Stomach (tissue), 9 donors: ENCODE measurements around the gene MSMO1. TPM values are rescaled to one million over a fixed set of nuclear protein-coding genes. Genes with fewer than 3 reads are reported as not detected.

ENCODE experiments used
- DNase-seq, 2 donors: peaks; one replicate each; pipeline versions ENCODE4 v3.0.0 to v3.0.0-alpha.2; 2013 to 2019
- H3K27ac ChIP-seq, 5 donors: fragments of 200-600 bp in 4 of 5; sonication (generic) in 4 of 5; one replicate each; pipeline ENCODE4 v1.5.1; 2013 to 2019; ENCODE audit warnings: mild to moderate bottlenecking in 1 of 5, moderate library complexity in 1 of 5
- H3K27me3 ChIP-seq, 3 donors: fragments of 200-600 bp; sonication (generic); one replicate each; pipeline ENCODE4 v1.5.1; 2017 to 2019; ENCODE audit warnings: mixed run types in 1 of 3
- H3K36me3 ChIP-seq, 4 donors: fragments of 200-600 bp; sonication (generic); 1 replicate in 3 of 4; 2 replicates in 1 of 4; pipeline ENCODE4 v1.5.1; 2016 to 2019
- H3K4me1 ChIP-seq, 4 donors: fragments of 200-600 bp; sonication (generic); one replicate each; pipeline ENCODE4 v1.5.1; 2016 to 2019
- H3K4me3 ChIP-seq, 4 donors: fragments of 200-600 bp; sonication (generic) in 3 of 4; one replicate each; pipeline ENCODE4 v1.5.1; 2016 to 2019; ENCODE audit warnings: mild to moderate bottlenecking in 1 of 4
- H3K9me3 ChIP-seq, 4 donors: fragments of 200-600 bp; sonication (generic); one replicate each; pipeline ENCODE4 v1.5.1; 2016 to 2019
- EP300 ChIP-seq: sonication (generic); formaldehyde crosslinking; IDR thresholded peaks from one replicate; pipeline ENCODE4 v1.6.1; 2017; ENCODE audit warnings: antibody characterized with exemption
- POLR2A ChIP-seq, 4 donors: fragments of 450-650 bp; IDR thresholded peaks; one replicate each; pipeline ENCODE4 v1.6.1; 2016; ENCODE audit warnings: antibody characterized with exemption in 4 of 4, control low read depth in 2 of 4, mild to moderate bottlenecking in 1 of 4, moderate library complexity in 1 of 4
- POLR2AphosphoS5 ChIP-seq, 3 donors: sonication (generic); formaldehyde crosslinking; IDR thresholded peaks; one replicate each; pipeline ENCODE4 v1.6.1; 2016; ENCODE audit warnings: antibody characterized with exemption in 3 of 3
- WGBS, 5 donors: extraction: QIAGEN DNeasy Blood & Tissue Kit in 3 of 5; methylation state at CpG; one replicate each; pipeline versions ENCODE4 v1.1.5 to v1.1.7; 2013 to 2018; 5-methylcytosine and 5-hydroxymethylcytosine counted together
- intact Hi-C: fragments of 100-400 bp; cut with DNase I; formaldehyde crosslinking; loops from one replicate; pipeline ENCODE4 v1.15.1; 2023; ENCODE audit warnings: low total_unique reads
- polyA plus RNA-seq, 3 donors: library from polyadenylated mRNA; stranded (reverse); fragments of 200-250 nt; gene quantifications; one replicate each; pipeline ENCODE4 v1.2.3, GENCODE V29; 2013
- total RNA-seq, 5 donors: library from RNA; depleted of rRNA; stranded (reverse); fragments of >200 nt; gene quantifications; one replicate each; pipeline versions ENCODE4 v1.1.0 to v1.2.3, GENCODE V29; 2014 to 2016
- TF ChIP-seq, protein P1 (sequence below), 7 experiments: fragments of 450-650 bp in 4 of 7; fragments of 200-600 bp in 3 of 7; sonication (generic) in 3 of 7; IDR thresholded peaks; one replicate each; pipeline ENCODE4 v1.5.1; 2016 to 2019; ENCODE audit warnings: antibody characterized with exemption in 7 of 7, control low read depth in 2 of 7, mild to moderate bottlenecking in 1 of 7
- donor health status: healthy with polysubstance abuse.
- donor health status: Bipolar disorder and iron deficiency.
- donor health status: healthy.

MSMO1 gene
- total and polyA plus RNA-seq, 8 donors: 6.7 to 62.6 (median 25.4) TPM

DNA sequence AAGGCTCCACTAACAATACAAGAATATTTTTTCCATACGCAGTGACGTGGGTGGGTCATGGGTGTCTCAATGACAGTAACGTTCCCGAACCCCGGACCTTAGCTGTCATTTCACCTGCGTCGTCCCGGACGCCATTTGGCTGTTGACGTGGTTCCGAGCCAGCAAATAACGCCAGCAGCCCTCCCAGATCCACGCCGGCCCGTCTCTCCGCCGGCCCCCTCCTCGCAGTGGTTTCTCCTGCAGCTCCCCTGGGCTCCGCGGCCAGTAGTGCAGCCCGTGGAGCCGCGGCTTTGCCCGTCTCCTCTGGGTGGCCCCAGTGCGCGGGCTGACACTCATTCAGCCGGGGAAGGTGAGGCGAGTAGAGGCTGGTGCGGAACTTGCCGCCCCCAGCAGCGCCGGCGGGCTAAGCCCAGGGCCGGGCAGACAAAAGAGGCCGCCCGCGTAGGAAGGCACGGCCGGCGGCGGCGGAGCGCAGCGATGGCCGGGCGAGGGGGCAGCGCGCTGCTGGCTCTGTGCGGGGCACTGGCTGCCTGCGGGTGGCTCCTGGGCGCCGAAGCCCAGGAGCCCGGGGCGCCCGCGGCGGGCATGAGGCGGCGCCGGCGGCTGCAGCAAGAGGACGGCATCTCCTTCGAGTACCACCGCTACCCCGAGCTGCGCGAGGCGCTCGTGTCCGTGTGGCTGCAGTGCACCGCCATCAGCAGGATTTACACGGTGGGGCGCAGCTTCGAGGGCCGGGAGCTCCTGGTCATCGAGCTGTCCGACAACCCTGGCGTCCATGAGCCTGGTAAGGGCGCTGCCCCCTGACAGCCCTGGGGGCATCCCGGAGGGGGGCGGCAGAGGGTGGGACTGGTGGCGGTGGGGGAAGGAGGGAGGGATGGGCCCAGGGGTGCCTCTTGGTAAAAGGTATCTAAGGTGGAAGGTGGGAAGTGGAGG is 51.5 kb downstream of the MSMO1 start, which contains the start of gene CPE:
CPE (plus strand) TSS at position 264 of the 933 bp plus-strand sequence; CDS start at position 478, 214 bp downstream.
- 1 to 5% (median 2%) methylated on average over 34 to 82 of the region's 82 CpGs for WGBS, 5 donors
- intact Hi-C loops: no loop called here

DNA sequence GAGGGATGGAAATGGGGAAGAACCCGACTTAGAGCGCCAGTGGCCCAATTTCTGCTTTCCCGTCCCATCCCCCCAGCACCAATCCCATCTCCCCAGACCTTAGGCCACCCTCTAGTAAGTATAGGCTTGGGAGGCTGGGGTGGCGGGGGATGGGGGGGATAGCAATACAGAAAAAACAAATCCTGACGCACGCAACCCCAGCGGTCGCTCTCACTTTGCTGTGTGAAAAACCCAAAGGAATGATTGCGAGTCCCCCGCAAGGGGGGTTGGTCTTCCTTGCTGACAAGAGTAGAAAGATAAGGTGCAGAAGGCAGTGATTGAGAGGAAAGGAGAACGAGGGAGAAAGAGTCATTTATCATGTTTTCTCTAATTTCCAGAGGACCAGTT is 52.2 kb downstream of the MSMO1 start:
- Histone ChIP-seq H3K4me1 (peaks cover 5 to 25% (median 17%) of the 10 kb centered on the region in 4 donors), H3K9me3 (peaks cover 0 to 6% (median 0%) of the 10 kb centered on the region in 4 donors), H3K27me3 (peaks cover 0 to 38% (median 16%) of the 10 kb centered on the region in 3 donors), H3K36me3 (no peaks in the 10 kb centered on the region), H3K4me3 (peak overlapping the region; percentile 58 to 69 (median 60)), H3K27ac (peak overlapping the region in 4 of 5 donors; percentile 58 to 89 (median 76))
- 45 to 55% (median 48%) methylated on average over 11 of the region's 11 CpGs for WGBS, 5 donors
- no peak for TF ChIP-seq EP300
- TF ChIP-seq, protein P1, sequence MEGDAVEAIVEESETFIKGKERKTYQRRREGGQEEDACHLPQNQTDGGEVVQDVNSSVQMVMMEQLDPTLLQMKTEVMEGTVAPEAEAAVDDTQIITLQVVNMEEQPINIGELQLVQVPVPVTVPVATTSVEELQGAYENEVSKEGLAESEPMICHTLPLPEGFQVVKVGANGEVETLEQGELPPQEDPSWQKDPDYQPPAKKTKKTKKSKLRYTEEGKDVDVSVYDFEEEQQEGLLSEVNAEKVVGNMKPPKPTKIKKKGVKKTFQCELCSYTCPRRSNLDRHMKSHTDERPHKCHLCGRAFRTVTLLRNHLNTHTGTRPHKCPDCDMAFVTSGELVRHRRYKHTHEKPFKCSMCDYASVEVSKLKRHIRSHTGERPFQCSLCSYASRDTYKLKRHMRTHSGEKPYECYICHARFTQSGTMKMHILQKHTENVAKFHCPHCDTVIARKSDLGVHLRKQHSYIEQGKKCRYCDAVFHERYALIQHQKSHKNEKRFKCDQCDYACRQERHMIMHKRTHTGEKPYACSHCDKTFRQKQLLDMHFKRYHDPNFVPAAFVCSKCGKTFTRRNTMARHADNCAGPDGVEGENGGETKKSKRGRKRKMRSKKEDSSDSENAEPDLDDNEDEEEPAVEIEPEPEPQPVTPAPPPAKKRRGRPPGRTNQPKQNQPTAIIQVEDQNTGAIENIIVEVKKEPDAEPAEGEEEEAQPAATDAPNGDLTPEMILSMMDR (IDR thresholded peaks at IDR 0.05): no peak
- DNase-seq: peak in 1 of 2 donors; percentile 64
- intact Hi-C loops: no loop called here

More for the DNA sequence above, 51.5 kb downstream of the MSMO1 start, which contains the start of gene CPE:
- no peaks in the 10 kb centered on the region for H3K36me3 ChIP-seq
- H3K27me3 ChIP-seq: peaks cover 0 to 38% (median 16%) of the 10 kb centered on the region in 3 donors
- H3K4me1 ChIP-seq: peaks cover 5 to 23% (median 16%) of the 10 kb centered on the region in 4 donors
- peak; percentile 72 to 94 for DNase-seq
- peak within 1 kb of the TSS; percentile 58 to 69 (median 60) for H3K4me3 ChIP-seq
- peaks cover 0 to 10% (median 0%) of the 10 kb centered on the region in 4 donors for H3K9me3 ChIP-seq
- TF ChIP-seq POLR2A (IDR thresholded peaks at IDR 0.05): peak in 1 of 4 donors; percentile 27
- no peak for TF ChIP-seq EP300
- TF ChIP-seq POLR2AphosphoS5 (IDR thresholded peaks at IDR 0.05): peak; percentile 85 to 95 (median 89)
- TF ChIP-seq, protein P1 (IDR thresholded peaks at IDR 0.05): peak in 5 of 7 experiments; percentile 36 to 57 (median 42)
- peak within 1 kb of the TSS; percentile 58 to 89 (median 71) for H3K27ac ChIP-seq

GRCh38 chr4:165380805-165381204 is 53.3 kb downstream of the MSMO1 start:
- DNase-seq: no peak
- intact Hi-C loops: no loop called here
- WGBS, 5 donors: 28 to 56% (median 33%) methylated on average over 1 of the region's 1 CpG
- no peaks in the 10 kb centered on the region for H3K36me3 ChIP-seq
- peaks cover 5 to 25% (median 17%) of the 10 kb centered on the region in 4 donors for H3K4me1 ChIP-seq
- H3K9me3 ChIP-seq: no peaks in the 10 kb centered on the region
- peaks cover 0 to 29% (median 13%) of the 10 kb centered on the region in 3 donors for H3K27me3 ChIP-seq
- TF ChIP-seq POLR2A (IDR thresholded peaks at IDR 0.05) (no peak), POLR2AphosphoS5 (IDR thresholded peaks at IDR 0.05) (no peak), EP300 (no peak)
- TF ChIP-seq, protein P1 (IDR thresholded peaks at IDR 0.05): no peak
- peak overlapping the region in 2 of 5 donors; percentile 81 to 89 for H3K27ac ChIP-seq
- H3K4me3 ChIP-seq: peak overlapping the region in 1 of 4 donors; percentile 58

DNA sequence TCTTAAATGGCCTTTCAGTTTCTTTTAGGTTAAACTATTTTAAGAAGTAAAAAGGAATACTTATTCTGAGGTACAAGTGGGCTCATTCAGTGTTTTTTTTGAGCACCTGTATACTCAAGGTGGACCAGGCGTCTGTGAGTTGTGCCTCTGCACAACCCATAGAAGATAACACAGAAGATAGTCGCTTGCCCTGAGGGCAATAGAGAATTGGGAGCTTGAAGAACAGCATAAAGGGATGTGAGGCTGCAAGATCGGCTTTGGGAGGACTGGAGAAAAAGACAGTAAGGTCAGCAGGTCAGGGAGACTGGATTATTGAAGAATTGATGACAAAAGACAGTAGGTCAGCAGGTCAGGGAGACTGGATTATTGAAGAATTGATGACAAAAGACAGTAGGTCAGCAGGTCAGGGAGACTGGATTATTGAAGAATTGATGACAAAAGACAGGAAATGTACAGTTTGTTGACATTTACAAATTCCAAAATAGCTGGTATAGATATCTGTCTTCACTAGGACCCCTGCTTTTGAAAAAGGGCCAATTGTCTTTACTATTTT is 54.4 kb downstream of the MSMO1 start:
- no peak for DNase-seq
- no peak overlapping the region for H3K4me3 ChIP-seq
- intact Hi-C loops: no loop called here
- H3K27ac ChIP-seq: no peak overlapping the region
- TF ChIP-seq POLR2A (IDR thresholded peaks at IDR 0.05): no peak
- TF ChIP-seq EP300: no peak
- TF ChIP-seq POLR2AphosphoS5 (IDR thresholded peaks at IDR 0.05): no peak
- TF ChIP-seq, protein P1 (IDR thresholded peaks at IDR 0.05): no peak
- peaks cover 5 to 25% (median 17%) of the 10 kb centered on the region in 4 donors for H3K4me1 ChIP-seq
- peaks cover 0 to 29% (median 13%) of the 10 kb centered on the region in 3 donors for H3K27me3 ChIP-seq
- H3K9me3 ChIP-seq: no peaks in the 10 kb centered on the region
- no peaks in the 10 kb centered on the region for H3K36me3 ChIP-seq
- WGBS, 5 donors: 66 to 76% (median 73%) methylated on average over 3 of the region's 3 CpGs
